T-cell (primary cell): Measurements from ENCODE around the gene PPP2R5C. TPM values are rescaled to one million over a fixed set of nuclear protein-coding genes. Genes with fewer than 3 reads are reported as not detected.

Source experiments
- ATAC-seq, 4 experiments: fragments of 200-7000 bp in 3 of 4; fragments of 150-1000 bp in 1 of 4; cut with Tn5 transposase; replicated peaks in 1 of 4; 1 replicate in 3 of 4; 2 replicates in 1 of 4; pipeline ENCODE4 v1.10.0; 2021; ENCODE audit warnings: moderate library complexity in 3 of 4, mild to moderate bottlenecking in 2 of 4, moderate number of reproducible peaks in 1 of 4
- CTCF ChIA-PET, 2 donors: fragments of 300-600 bp; sonication (Branson Sonifier 250); formaldehyde crosslinking; loops; one replicate each; lab custom pipeline; 2022; ENCODE audit warnings: antibody characterized with exemption in 2 of 2; lab: Charles Lee
- POLR2A ChIA-PET, 2 donors: fragments of 300-600 bp; sonication (Branson Sonifier 250); formaldehyde crosslinking; loops; one replicate each; lab custom pipeline; 2022; ENCODE audit warnings: antibody characterized with exemption in 2 of 2; lab: Charles Lee
- DNase-seq, 35 experiments: peaks; one replicate each; pipeline versions ENCODE4 v3.0.0 to v3.0.0-alpha.2; 2013 to 2023
- H3K27ac ChIP-seq: one replicate; pipeline ENCODE4 v1.5.1; 2013; ENCODE audit warnings: low read length
- H3K27me3 ChIP-seq, 2 experiments: replicated peaks in 1 of 2; 1 replicate in 1 of 2; 2 replicates in 1 of 2; pipeline versions ENCODE4 v1.6.1 to v1.7.0; 2013; ENCODE audit warnings: low read length in 1 of 2, mixed read lengths in 1 of 2; ENCODE audit not compliant: control insufficient read depth in 2 of 2, insufficient read depth in 2 of 2; ENCODE audit errors: extremely low read depth in 1 of 2
- H3K36me3 ChIP-seq, 2 donors: 1 replicate in 1 of 2; 2 replicates in 1 of 2; pipeline versions ENCODE4 v1.6.1 to v1.7.0; 2013; ENCODE audit warnings: low read length in 1 of 2; ENCODE audit not compliant: control insufficient read depth in 2 of 2, insufficient read depth in 1 of 2; ENCODE audit errors: extremely low read depth in 1 of 2
- H3K4me1 ChIP-seq, 2 experiments: 1 replicate in 1 of 2; 2 replicates in 1 of 2; pipeline versions ENCODE4 v1.6.1 to v1.7.0; 2013; ENCODE audit warnings: low read length in 2 of 2, mixed read lengths in 1 of 2; ENCODE audit not compliant: insufficient read depth in 2 of 2, control insufficient read depth in 1 of 2; ENCODE audit errors: extremely low read depth in 1 of 2
- H3K4me3 ChIP-seq, 2 donors: 1 replicate in 1 of 2; 2 replicates in 1 of 2; pipeline versions ENCODE4 v1.5.1 to v1.7.0; 2013; ENCODE audit warnings: mild to moderate bottlenecking in 2 of 2, low read length in 1 of 2, moderate library complexity in 1 of 2; ENCODE audit not compliant: control insufficient read depth in 1 of 2; ENCODE audit errors: extremely low read depth in 1 of 2
- H3K9me3 ChIP-seq: 2 replicates; pipeline ENCODE4 v1.7.0; 2013
- H3K27ac Mint-ChIP-seq, 2 donors: one replicate each; pipeline ENCODE4 v1.8.0; 2020 to 2021; ENCODE audit warnings: mild to moderate bottlenecking in 2 of 2, mixed read lengths in 2 of 2
- H3K27me3 Mint-ChIP-seq, 2 donors: one replicate each; pipeline ENCODE4 v1.8.0; 2021 to 2022; ENCODE audit warnings: mixed read lengths in 2 of 2
- H3K36me3 Mint-ChIP-seq: one replicate; pipeline ENCODE4 v1.8.0; 2021; ENCODE audit warnings: mixed read lengths
- H3K4me1 Mint-ChIP-seq, 3 donors: one replicate each; pipeline ENCODE4 v1.8.0; 2020 to 2022; ENCODE audit warnings: mixed read lengths in 3 of 3, mild to moderate bottlenecking in 1 of 3
- H3K4me3 Mint-ChIP-seq, 3 donors: one replicate each; pipeline ENCODE4 v1.8.0; 2020 to 2022; ENCODE audit warnings: mild to moderate bottlenecking in 3 of 3, mixed read lengths in 3 of 3, moderate library complexity in 3 of 3
- H3K9me3 Mint-ChIP-seq, 3 donors: one replicate each; pipeline ENCODE4 v1.8.0; 2020 to 2022; ENCODE audit warnings: mixed read lengths in 3 of 3
- WGBS: methylation state at CpG from one replicate; pipeline ENCODE4 v1.1.5; 2013; ENCODE audit warnings: missing lambda C conversion rate; ENCODE audit not compliant: insufficient coverage; 5-methylcytosine and 5-hydroxymethylcytosine counted together
- total RNA-seq, 35 experiments: library from RNA in 6 of 35; stranded (reverse) in 6 of 35; fragments of 120-200 nt in 1 of 35; gene quantifications; one replicate each; pipeline versions ENCODE4 v1.2.1 to v1.2.4 and lab custom pipeline; 2013 to 2026

Gene PPP2R5C
- total RNA-seq, 5 donors from 2014 or later (not counting 1 experiment from before 2014, with no cell fraction given): 435 to 627 (median 489) TPM

GRCh38 chr14:101821528-101821927 is 60.0 kb downstream of the PPP2R5C start:
- Mint-ChIP-seq H3K4me1 (peaks cover 67 to 83% (median 76%) of the 10 kb centered on the region in 3 donors), H3K36me3 (peaks cover 48% of the 10 kb centered on the region), H3K27me3 (no peaks in the 10 kb centered on the region), H3K4me3 (peak overlapping the region; percentile 81 to 91 (median 88)), H3K27ac (peak overlapping the region; percentile 97), H3K9me3 (no peaks in the 10 kb centered on the region)
- DNase-seq (peak in 34 of 35 experiments; percentile 39 to 88 (median 68)), ATAC-seq (peak; percentile 10 to 50 (median 14))
- Histone ChIP-seq H3K4me1 (peaks cover 60 to 64% of the 10 kb centered on the region in 2 experiments), H3K27ac (peak overlapping the region; percentile 99), H3K4me3 (peak overlapping the region in 1 of 2 donors; percentile 22), H3K9me3 (no peaks in the 10 kb centered on the region), H3K36me3 (peaks cover 0 to 6% of the 10 kb centered on the region in 2 donors), H3K27me3 (no peaks in the 10 kb centered on the region)
- ChIA-PET CTCF (interaction anchor here (0.6 to 1.5 kb wide), 7 partner anchors 8 to 61 kb away, joined by 3 to 17 read pairs (median 3); no protein-coding TSS in a partner anchor), POLR2A (interaction anchor here (0.6 to 5.8 kb wide), 5 partner anchors 8 to 29 kb away, joined by 3 to 133 read pairs (median 5); no protein-coding TSS in a partner anchor)
- WGBS: 21% methylated on average over 8 of the region's 11 CpGs

- H3K4me3 Mint-ChIP-seq: peak overlapping the region; percentile 81 to 91 (median 88)
- peaks cover 68 to 87% (median 78%) of the 10 kb centered on the region in 3 donors for H3K4me1 Mint-ChIP-seq
- WGBS: no CpG with 5 or more reads among the region's 9 CpGs
- POLR2A ChIA-PET: interaction anchor here (0.5 to 6.0 kb wide), 15 partner anchors 8 to 117 kb away, joined by 3 to 277 read pairs (median 7); no protein-coding TSS in a partner anchor
- Histone ChIP-seq H3K4me1 (peaks cover 62 to 64% of the 10 kb centered on the region in 2 experiments), H3K27me3 (no peaks in the 10 kb centered on the region), H3K36me3 (peaks cover 0 to 20% of the 10 kb centered on the region in 2 donors), H3K27ac (peak overlapping the region; percentile 99), H3K9me3 (no peaks in the 10 kb centered on the region), H3K4me3 (peak overlapping the region; percentile 60 to 70)
- CTCF ChIA-PET: interaction anchor here in 1 of 2 donors (0.6 to 2.0 kb wide), 5 partner anchors 10 to 116 kb away, joined by 3 to 37 read pairs (median 3); no protein-coding TSS in a partner anchor
- peak in 2 of 4 experiments; percentile 13 to 25 for ATAC-seq
- peak in 22 of 35 experiments; percentile 31 to 71 (median 45) for DNase-seq
- no peaks in the 10 kb centered on the region for H3K9me3 Mint-ChIP-seq
- H3K27me3 Mint-ChIP-seq: no peaks in the 10 kb centered on the region
- H3K27ac Mint-ChIP-seq: peak overlapping the region; percentile 97
- peaks cover 54% of the 10 kb centered on the region for H3K36me3 Mint-ChIP-seq
These were observed 61.6 kb downstream of the PPP2R5C start for GRCh38 chr14:101823066-101823465.

- H3K27ac Mint-ChIP-seq: peak overlapping the region; percentile 97
- CTCF ChIA-PET: interaction anchor here in 1 of 2 donors (0.6 to 2.0 kb wide), 9 partner anchors 10 to 116 kb away, joined by 3 to 37 read pairs (median 3); no protein-coding TSS in a partner anchor
- POLR2A ChIA-PET: interaction anchor here (0.7 to 6.0 kb wide), 19 partner anchors 9 to 117 kb away, joined by 3 to 277 read pairs (median 7); no protein-coding TSS in a partner anchor
- Histone ChIP-seq H3K36me3 (peaks cover 0 to 26% of the 10 kb centered on the region in 2 donors), H3K4me3 (peak overlapping the region; percentile 60 to 70), H3K27ac (peak overlapping the region; percentile 99), H3K27me3 (no peaks in the 10 kb centered on the region), H3K9me3 (no peaks in the 10 kb centered on the region), H3K4me1 (peaks cover 62 to 67% of the 10 kb centered on the region in 2 experiments)
- ATAC-seq: peak; percentile 66 to 68 (median 67)
- DNase-seq: peak in 34 of 35 experiments; percentile 28 to 86 (median 64)
- no peaks in the 10 kb centered on the region for H3K27me3 Mint-ChIP-seq
- H3K36me3 Mint-ChIP-seq: peaks cover 57% of the 10 kb centered on the region
- H3K4me1 Mint-ChIP-seq: peaks cover 68 to 88% (median 77%) of the 10 kb centered on the region in 3 donors
- peak overlapping the region; percentile 81 to 91 (median 88) for H3K4me3 Mint-ChIP-seq
- H3K9me3 Mint-ChIP-seq: no peaks in the 10 kb centered on the region
- WGBS: 4% methylated on average over 5 of the region's 12 CpGs
These were observed 62.1 kb downstream of the PPP2R5C start for GRCh38 chr14:101823511-101824120.

GRCh38 chr14:101824339-101824727 is 62.8 kb downstream of the PPP2R5C start:
- Histone ChIP-seq H3K4me3 (peak overlapping the region; percentile 60 to 70), H3K9me3 (no peaks in the 10 kb centered on the region), H3K27me3 (no peaks in the 10 kb centered on the region), H3K4me1 (peaks cover 63% of the 10 kb centered on the region in 2 experiments), H3K27ac (peak overlapping the region; percentile 99), H3K36me3 (peaks cover 0 to 29% of the 10 kb centered on the region in 2 donors)
- POLR2A ChIA-PET: interaction anchor here (0.6 to 6.0 kb wide), 16 partner anchors 9 to 118 kb away, joined by 3 to 277 read pairs (median 7); no protein-coding TSS in a partner anchor
- DNase-seq (no peak), ATAC-seq (no peak)
- H3K4me3 Mint-ChIP-seq: peak overlapping the region; percentile 81 to 91 (median 88)
- no peaks in the 10 kb centered on the region for H3K27me3 Mint-ChIP-seq
- H3K9me3 Mint-ChIP-seq: no peaks in the 10 kb centered on the region
- peaks cover 68 to 88% (median 77%) of the 10 kb centered on the region in 3 donors for H3K4me1 Mint-ChIP-seq
- CTCF ChIA-PET: interaction anchor here in 1 of 2 donors (0.9 to 2.0 kb wide), 6 partner anchors 11 to 54 kb away, joined by 3 to 37 read pairs (median 6); no protein-coding TSS in a partner anchor
- peak overlapping the region; percentile 97 for H3K27ac Mint-ChIP-seq
- H3K36me3 Mint-ChIP-seq: peaks cover 55% of the 10 kb centered on the region
- WGBS: no CpG with 5 or more reads among the region's 3 CpGs

GRCh38 chr14:101825797-101826196 is 64.3 kb downstream of the PPP2R5C start:
- Histone ChIP-seq H3K4me3 (peak overlapping the region; percentile 63 to 70), H3K9me3 (no peaks in the 10 kb centered on the region), H3K36me3 (peaks cover 0 to 44% of the 10 kb centered on the region in 2 donors), H3K4me1 (peaks cover 61 to 68% of the 10 kb centered on the region in 2 experiments), H3K27me3 (no peaks in the 10 kb centered on the region), H3K27ac (peak overlapping the region; percentile 99)
- POLR2A ChIA-PET: interaction anchor here (0.6 to 6.0 kb wide), 13 partner anchors 9 to 118 kb away, joined by 3 to 277 read pairs (median 5); no protein-coding TSS in a partner anchor
- peak overlapping the region; percentile 81 to 91 (median 88) for H3K4me3 Mint-ChIP-seq
- ATAC-seq: no peak
- H3K27me3 Mint-ChIP-seq: no peaks in the 10 kb centered on the region
- peak in 1 of 35 experiments; percentile 28 for DNase-seq
- CTCF ChIA-PET: interaction anchor here in 1 of 2 donors (1.2 to 2.1 kb wide), 2 partner anchors 17 to 33 kb away, joined by 4 to 8 read pairs; no protein-coding TSS in a partner anchor
- peaks cover 56% of the 10 kb centered on the region for H3K36me3 Mint-ChIP-seq
- no CpG with 5 or more reads among the region's 3 CpGs for WGBS
- peaks cover 71 to 92% (median 79%) of the 10 kb centered on the region in 3 donors for H3K4me1 Mint-ChIP-seq
- peak overlapping the region; percentile 97 for H3K27ac Mint-ChIP-seq
- no peaks in the 10 kb centered on the region for H3K9me3 Mint-ChIP-seq
